HepG2 (cell line): ENCODE data around the gene CISD3. TPM values are rescaled to one million over a fixed set of nuclear protein-coding genes. Genes with fewer than 3 reads are reported as not detected.

Experiments used
- EHMT2 ChIP-seq: fragments of 200-600 bp; sonication (generic); IDR thresholded peaks from 2 replicates; pipeline ENCODE4 v1.7.0; 2017; ENCODE audit warnings: antibody characterized with exemption, low read depth, low read length, borderline replicate concordance
- KAT7 ChIP-seq: IDR thresholded peaks from 2 replicates; pipeline ENCODE4 v1.6.1; 2018; ENCODE audit warnings: borderline replicate concordance, missing compliant biosample characterization
- MTA3 ChIP-seq: sonication (generic); formaldehyde crosslinking; IDR thresholded peaks from 2 replicates; pipeline ENCODE4 v1.4.0; 2020; ENCODE audit warnings: missing genetic modification reagents
- NR2C2 ChIP-seq: sonication (generic); formaldehyde crosslinking; IDR thresholded peaks from 2 replicates; pipeline ENCODE4 v1.4.0; 2020; ENCODE audit warnings: missing genetic modification reagents, mild to moderate bottlenecking, moderate library complexity, borderline replicate concordance
- SMAD9 ChIP-seq: sonication (generic); formaldehyde crosslinking; IDR thresholded peaks from 2 replicates; pipeline ENCODE4 v1.5.1; 2020; ENCODE audit warnings: mild to moderate bottlenecking, missing genetic modification reagents
- ZNF678 ChIP-seq: sonication (generic); formaldehyde crosslinking; IDR thresholded peaks from 2 replicates; pipeline ENCODE4 v1.4.0; 2020; ENCODE audit warnings: mild to moderate bottlenecking, missing genetic modification reagents
- ZNF891 ChIP-seq: sonication (generic); formaldehyde crosslinking; IDR thresholded peaks from 2 replicates; pipeline ENCODE4 v1.5.0; 2020; ENCODE audit warnings: mild to moderate bottlenecking, missing genetic modification reagents
- polyA plus RNA-seq, 8 experiments: library from polyadenylated mRNA; depleted of rRNA in 3 of 8; stranded (reverse) in 7 of 8; unstranded in 1 of 8; fragments of >200 nt; fragmentation: Illumina TruSeq in 4 of 8; extraction: Trizol in 4 of 8; gene quantifications; 2 replicates each; pipeline versions ENCODE4 v1.2.1 to v1.2.3, GENCODE V29; 2011 to 2016; ENCODE audit warnings: low read depth in 4 of 8, missing spikeins in 1 of 8, mixed read lengths in 1 of 8; ENCODE audit not compliant: insufficient read depth in 1 of 8
- total RNA-seq, 5 experiments: library from RNA; depleted of rRNA; stranded (reverse); fragments of >200 nt; fragmentation: Illumina TruSeq; extraction: Trizol; gene quantifications; 2 replicates each; pipeline ENCODE4 v1.2.3, GENCODE V29; 2016; ENCODE audit warnings: low read depth in 1 of 5
- TF ChIP-seq, protein P1 (sequence below): sonication (generic); formaldehyde crosslinking; conservative IDR thresholded peaks from 2 replicates; pipeline ENCODE4 v1.4.0; 2020; ENCODE audit warnings: mild to moderate bottlenecking, missing genetic modification reagents, moderate library complexity
- TF ChIP-seq, protein P2 (sequence below): sonication (generic); formaldehyde crosslinking; IDR thresholded peaks from one replicate; pipeline ENCODE4 v1.5.1; 2020; ENCODE audit warnings: mild to moderate bottlenecking, missing genetic modification reagents; ENCODE audit errors: not compliant biosample characterization
- TF ChIP-seq, protein P3 (sequence below): sonication (generic); formaldehyde crosslinking; IDR thresholded peaks from 2 replicates; pipeline ENCODE4 v1.9.0; 2021; ENCODE audit warnings: missing genetic modification reagents, borderline replicate concordance
- TF ChIP-seq, protein P4 (sequence below): sonication (generic); formaldehyde crosslinking; IDR thresholded peaks from 2 replicates; pipeline ENCODE4 v1.4.0; 2020; ENCODE audit warnings: mild to moderate bottlenecking, low read depth, missing genetic modification reagents

Gene CISD3
- total and polyA plus RNA-seq, 2 of the 13 experiments (the other 11 are each of a cell fraction or from before 2014, with no cell fraction given), result 30.0 to 34.1 TPM

DNA sequence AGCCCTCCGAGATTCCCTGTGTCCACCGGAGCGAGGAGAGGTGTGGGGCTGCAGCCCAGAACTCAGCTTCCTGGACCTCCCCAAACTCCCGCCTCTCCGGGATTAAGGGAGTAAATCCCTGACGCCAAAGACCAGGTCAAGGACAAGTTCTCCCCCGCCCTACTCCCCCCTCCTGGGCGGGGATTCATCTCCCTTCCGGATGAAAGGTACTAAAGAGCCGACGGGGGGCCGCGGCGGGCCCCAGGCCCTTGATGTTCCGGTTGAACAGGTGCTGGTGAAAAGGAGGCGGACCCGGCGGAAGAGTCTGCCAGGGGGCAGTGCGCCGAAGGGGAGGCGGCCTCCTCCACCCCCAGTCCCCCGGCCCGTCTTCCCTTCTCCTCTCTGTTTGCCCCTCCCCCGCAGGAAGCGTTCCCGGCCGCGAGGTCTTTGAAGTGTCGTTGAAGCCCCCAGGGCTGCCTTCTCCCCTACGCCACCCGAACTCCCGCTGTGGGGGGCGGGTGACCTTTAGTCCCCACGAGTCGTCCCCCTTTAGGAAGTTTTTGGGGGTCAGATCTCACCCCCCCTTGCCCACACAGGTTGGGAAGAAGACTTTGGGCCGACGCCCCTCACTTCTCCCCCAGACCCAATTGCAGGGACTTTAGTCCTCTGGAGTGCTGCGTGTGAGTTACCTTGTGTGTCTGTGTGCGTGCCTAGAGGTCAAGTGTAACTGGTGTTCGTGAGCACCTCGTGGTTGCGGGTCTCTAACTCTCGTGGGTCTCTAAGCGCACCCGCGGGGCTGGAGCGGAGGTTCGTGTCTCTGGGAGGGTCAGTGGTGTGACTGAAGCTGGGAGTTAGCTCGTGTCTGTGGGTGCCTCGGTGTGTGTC, 26.2 kb upstream of the CISD3 start (continued):
- no peak for TF ChIP-seq EHMT2
- TF ChIP-seq SMAD9 (CRISPR knock-in tag), result no peak
- TF ChIP-seq, protein P1, sequence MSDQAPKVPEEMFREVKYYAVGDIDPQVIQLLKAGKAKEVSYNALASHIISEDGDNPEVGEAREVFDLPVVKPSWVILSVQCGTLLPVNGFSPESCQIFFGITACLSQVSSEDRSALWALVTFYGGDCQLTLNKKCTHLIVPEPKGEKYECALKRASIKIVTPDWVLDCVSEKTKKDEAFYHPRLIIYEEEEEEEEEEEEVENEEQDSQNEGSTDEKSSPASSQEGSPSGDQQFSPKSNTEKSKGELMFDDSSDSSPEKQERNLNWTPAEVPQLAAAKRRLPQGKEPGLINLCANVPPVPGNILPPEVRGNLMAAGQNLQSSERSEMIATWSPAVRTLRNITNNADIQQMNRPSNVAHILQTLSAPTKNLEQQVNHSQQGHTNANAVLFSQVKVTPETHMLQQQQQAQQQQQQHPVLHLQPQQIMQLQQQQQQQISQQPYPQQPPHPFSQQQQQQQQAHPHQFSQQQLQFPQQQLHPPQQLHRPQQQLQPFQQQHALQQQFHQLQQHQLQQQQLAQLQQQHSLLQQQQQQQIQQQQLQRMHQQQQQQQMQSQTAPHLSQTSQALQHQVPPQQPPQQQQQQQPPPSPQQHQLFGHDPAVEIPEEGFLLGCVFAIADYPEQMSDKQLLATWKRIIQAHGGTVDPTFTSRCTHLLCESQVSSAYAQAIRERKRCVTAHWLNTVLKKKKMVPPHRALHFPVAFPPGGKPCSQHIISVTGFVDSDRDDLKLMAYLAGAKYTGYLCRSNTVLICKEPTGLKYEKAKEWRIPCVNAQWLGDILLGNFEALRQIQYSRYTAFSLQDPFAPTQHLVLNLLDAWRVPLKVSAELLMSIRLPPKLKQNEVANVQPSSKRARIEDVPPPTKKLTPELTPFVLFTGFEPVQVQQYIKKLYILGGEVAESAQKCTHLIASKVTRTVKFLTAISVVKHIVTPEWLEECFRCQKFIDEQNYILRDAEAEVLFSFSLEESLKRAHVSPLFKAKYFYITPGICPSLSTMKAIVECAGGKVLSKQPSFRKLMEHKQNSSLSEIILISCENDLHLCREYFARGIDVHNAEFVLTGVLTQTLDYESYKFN (CRISPR knock-in tag), result peak; percentile 98
- TF ChIP-seq ZNF678, result 0 out of 2 replicates have a peak, but pooled peaks have one; percentile 24
- no peak for TF ChIP-seq MTA3
- TF ChIP-seq, protein P2, sequence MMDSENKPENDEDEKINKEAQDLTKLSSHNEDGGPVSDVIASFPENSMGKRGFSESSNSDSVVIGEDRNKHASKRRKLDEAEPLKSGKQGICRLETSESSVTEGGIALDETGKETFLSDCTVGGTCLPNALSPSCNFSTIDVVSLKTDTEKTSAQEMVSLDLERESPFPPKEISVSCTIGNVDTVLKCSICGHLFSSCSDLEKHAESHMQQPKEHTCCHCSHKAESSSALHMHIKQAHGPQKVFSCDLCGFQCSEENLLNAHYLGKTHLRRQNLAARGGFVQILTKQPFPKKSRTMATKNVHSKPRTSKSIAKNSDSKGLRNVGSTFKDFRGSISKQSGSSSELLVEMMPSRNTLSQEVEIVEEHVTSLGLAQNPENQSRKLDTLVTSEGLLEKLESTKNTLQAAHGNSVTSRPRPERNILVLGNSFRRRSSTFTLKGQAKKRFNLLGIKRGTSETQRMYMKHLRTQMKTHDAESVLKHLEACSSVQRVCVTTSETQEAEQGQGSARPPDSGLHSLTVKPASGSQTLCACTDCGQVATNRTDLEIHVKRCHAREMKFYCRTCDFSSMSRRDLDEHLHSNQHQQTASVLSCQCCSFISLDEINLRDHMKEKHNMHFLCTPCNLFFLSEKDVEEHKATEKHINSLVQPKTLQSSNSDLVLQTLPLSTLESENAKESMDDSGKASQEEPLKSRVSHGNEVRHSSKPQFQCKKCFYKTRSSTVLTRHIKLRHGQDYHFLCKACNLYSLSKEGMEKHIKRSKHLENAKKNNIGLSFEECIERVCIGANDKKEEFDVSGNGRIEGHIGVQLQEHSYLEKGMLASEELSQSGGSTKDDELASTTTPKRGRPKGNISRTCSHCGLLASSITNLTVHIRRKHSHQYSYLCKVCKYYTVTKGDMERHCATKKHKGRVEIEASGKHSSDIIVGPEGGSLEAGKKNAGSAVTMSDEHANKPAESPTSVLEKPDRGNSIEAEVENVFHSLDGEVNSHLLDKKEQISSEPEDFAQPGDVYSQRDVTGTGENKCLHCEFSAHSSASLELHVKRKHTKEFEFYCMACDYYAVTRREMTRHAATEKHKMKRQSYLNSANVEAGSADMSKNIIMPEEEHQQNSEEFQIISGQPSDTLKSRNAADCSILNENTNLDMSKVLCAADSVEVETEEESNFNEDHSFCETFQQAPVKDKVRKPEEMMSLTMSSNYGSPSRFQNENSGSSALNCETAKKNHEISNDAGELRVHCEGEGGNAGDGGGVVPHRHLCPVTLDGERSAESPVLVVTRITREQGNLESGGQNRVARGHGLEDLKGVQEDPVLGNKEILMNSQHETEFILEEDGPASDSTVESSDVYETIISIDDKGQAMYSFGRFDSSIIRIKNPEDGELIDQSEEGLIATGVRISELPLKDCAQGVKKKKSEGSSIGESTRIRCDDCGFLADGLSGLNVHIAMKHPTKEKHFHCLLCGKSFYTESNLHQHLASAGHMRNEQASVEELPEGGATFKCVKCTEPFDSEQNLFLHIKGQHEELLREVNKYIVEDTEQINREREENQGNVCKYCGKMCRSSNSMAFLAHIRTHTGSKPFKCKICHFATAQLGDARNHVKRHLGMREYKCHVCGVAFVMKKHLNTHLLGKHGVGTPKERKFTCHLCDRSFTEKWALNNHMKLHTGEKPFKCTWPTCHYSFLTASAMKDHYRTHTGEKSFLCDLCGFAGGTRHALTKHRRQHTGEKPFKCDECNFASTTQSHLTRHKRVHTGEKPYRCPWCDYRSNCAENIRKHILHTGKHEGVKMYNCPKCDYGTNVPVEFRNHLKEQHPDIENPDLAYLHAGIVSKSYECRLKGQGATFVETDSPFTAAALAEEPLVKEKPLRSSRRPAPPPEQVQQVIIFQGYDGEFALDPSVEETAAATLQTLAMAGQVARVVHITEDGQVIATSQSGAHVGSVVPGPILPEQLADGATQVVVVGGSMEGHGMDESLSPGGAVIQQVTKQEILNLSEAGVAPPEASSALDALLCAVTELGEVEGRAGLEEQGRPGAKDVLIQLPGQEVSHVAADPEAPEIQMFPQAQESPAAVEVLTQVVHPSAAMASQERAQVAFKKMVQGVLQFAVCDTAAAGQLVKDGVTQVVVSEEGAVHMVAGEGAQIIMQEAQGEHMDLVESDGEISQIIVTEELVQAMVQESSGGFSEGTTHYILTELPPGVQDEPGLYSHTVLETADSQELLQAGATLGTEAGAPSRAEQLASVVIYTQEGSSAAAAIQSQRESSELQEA (CRISPR knock-in tag), result peak; percentile 52
- TF ChIP-seq, protein P3, sequence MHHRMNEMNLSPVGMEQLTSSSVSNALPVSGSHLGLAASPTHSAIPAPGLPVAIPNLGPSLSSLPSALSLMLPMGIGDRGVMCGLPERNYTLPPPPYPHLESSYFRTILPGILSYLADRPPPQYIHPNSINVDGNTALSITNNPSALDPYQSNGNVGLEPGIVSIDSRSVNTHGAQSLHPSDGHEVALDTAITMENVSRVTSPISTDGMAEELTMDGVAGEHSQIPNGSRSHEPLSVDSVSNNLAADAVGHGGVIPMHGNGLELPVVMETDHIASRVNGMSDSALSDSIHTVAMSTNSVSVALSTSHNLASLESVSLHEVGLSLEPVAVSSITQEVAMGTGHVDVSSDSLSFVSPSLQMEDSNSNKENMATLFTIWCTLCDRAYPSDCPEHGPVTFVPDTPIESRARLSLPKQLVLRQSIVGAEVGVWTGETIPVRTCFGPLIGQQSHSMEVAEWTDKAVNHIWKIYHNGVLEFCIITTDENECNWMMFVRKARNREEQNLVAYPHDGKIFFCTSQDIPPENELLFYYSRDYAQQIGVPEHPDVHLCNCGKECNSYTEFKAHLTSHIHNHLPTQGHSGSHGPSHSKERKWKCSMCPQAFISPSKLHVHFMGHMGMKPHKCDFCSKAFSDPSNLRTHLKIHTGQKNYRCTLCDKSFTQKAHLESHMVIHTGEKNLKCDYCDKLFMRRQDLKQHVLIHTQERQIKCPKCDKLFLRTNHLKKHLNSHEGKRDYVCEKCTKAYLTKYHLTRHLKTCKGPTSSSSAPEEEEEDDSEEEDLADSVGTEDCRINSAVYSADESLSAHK (CRISPR knock-in tag), result no peak
- TF ChIP-seq, protein P4, sequence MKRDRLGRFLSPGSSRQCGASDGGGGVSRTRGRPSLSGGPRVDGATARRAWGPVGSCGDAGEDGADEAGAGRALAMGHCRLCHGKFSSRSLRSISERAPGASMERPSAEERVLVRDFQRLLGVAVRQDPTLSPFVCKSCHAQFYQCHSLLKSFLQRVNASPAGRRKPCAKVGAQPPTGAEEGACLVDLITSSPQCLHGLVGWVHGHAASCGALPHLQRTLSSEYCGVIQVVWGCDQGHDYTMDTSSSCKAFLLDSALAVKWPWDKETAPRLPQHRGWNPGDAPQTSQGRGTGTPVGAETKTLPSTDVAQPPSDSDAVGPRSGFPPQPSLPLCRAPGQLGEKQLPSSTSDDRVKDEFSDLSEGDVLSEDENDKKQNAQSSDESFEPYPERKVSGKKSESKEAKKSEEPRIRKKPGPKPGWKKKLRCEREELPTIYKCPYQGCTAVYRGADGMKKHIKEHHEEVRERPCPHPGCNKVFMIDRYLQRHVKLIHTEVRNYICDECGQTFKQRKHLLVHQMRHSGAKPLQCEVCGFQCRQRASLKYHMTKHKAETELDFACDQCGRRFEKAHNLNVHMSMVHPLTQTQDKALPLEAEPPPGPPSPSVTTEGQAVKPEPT (CRISPR knock-in tag), result peak; percentile 79
- peak; percentile 96 for TF ChIP-seq NR2C2 (CRISPR knock-in tag)
- peak; percentile 88 for TF ChIP-seq ZNF891 (CRISPR knock-in tag)
- TF ChIP-seq KAT7 (CRISPR knock-in tag), result 0 out of 2 replicates have a peak, but pooled peaks have one; percentile 70
